GM19239 (cell line): Measurements from ENCODE around the gene KCTD16.

Experiments used
- DNase-seq: peaks from one replicate; pipeline ENCODE4 v3.0.0; 2011; ENCODE audit warnings: low spot score; ENCODE audit not compliant: insufficient read length
- FAIRE-seq: peaks from 2 replicates; lab custom pipeline; 2011; peaks lifted over from hg19 to GRCh38; lab: Jason Lieb, UNC

Gene KCTD16

DNA sequence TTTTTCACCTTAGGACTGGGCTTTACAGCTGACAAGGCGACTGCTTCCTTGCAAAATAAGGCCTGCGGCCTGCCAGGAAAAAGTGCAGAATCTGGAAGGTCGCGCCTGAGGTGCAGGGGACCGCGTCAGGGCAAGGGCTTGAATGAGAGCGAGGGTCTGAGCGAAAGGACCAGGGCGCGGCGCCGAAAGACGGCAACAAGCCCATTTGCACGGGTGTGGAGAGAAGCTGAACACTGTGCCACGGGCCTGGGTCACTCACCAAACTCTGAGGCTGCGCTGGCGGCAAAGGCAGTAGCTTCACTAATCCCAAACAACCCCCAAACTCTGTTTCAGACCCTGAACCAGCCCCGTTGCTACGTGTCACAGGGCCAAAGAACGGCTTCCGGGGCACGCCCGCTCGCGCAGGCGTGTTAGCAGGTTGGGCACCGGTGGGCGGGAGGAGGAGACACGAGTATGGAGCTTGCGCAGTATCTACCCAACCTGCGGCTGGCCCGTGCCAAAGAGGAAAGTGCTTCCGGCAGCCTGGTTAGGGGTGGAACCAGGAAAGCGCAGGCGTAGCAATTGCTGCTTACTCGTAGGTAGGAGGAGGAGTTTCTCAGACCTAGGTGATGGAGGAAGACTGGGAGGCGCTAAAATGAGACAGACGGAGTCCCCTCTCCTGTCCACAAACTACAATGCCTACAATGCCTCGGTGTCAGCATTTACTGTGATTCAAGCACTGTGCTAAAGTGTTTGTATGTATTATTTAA lies at the start of gene KCTD16, which contains the start of gene YIPF5:
KCTD16 (plus strand) TSS at position 598 of the 749 bp plus-strand sequence.
YIPF5 (minus strand) TSS at position 384 of the 749 bp plus-strand sequence. CDS start 704 bp downstream, outside the sequence.
- peak; percentile 64 for DNase-seq
- FAIRE-seq, result peak; percentile 100

DNA sequence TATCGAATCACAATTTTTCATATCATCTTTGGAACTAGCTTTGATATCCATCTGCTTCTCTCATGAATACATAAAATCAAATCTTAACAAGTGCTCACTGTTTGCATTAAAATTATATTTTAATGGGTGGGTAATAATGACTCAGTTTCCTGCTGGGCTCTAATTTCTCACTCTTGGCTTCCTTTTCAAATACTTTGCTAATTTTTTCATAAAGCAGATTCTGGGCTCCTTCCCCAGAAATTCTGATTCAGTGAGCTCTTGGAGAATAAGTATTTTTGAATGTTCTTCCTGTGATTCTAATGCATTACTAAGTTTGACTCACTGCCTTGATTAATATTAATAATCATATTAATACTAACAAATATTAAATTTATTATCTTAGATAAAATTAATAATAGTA lies 49.1 kb upstream of the KCTD16 start:
- DNase-seq, result no peak
- no peak for FAIRE-seq

GRCh38 chr5:144122081-144122480 lies 48.6 kb upstream of the KCTD16 start:
- FAIRE-seq (no peak), DNase-seq (no peak)

DNA sequence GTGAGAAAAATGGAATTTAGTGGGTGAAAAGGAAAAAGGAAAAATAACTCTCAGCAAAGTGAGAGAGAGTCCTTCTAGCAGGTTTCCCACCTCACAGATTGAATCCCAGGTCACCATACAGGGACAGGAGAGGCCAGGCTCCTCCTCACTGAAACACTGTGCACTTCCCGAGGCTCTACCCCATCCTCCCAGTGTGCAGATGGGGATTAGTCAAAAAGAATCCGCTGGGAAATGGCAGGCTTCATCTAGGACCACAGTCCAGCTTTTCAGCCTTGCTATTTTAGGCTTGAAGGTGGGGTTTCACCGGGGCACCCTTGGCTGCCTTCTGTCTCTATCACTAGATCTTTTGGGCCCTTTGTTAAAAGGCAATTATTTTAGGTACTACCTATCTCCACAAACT lies 48.0 kb upstream of the KCTD16 start:
- DNase-seq (no peak), FAIRE-seq (no peak)

GRCh38 chr5:144125163-144125726 lies 45.4 kb upstream of the KCTD16 start:
- DNase-seq (no peak), FAIRE-seq (no peak)

DNA sequence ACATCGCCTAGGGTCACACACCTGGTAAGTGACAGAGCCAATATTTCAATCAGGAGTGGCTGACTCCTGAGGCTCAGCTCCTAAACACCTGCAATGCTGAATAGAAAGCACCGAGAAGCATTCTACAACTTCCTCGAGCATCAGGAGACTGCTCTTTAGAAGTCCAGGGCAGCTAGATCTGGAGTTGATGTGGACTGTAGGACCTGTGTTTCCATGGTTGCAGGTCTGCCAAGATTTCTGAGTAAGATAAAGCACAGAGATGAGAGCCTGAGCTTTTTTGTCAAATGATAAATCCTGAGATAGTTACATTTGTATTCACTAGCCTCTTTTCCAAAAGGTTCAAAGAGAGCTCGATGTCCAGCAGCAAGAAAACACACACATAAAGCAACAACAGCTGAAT lies 44.0 kb upstream of the KCTD16 start:
- no peak for FAIRE-seq

DNA sequence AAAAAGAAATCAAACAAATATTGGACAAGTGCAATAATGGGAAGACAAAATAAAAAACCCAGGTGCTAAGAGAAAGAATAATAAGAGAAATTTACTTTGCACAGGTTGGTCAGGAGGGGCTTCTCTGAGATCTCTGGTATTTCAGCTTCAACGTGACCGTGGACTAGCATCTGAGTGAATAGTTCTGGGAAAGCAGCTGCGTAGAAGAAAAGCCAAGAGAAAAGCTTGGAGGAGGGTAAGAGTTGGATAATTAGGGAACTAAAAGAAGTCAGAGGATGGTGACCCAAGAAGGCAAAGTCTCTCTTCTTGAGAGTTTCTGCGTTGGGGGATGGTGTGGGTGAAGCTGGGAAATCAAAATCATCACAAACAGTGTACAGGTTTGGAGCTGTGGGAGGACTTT lies 41.8 kb upstream of the KCTD16 start:
- FAIRE-seq, result no peak
- DNase-seq, result no peak

More for the DNA sequence above, 44.0 kb upstream of the KCTD16 start:
- DNase-seq, result no peak

DNA sequence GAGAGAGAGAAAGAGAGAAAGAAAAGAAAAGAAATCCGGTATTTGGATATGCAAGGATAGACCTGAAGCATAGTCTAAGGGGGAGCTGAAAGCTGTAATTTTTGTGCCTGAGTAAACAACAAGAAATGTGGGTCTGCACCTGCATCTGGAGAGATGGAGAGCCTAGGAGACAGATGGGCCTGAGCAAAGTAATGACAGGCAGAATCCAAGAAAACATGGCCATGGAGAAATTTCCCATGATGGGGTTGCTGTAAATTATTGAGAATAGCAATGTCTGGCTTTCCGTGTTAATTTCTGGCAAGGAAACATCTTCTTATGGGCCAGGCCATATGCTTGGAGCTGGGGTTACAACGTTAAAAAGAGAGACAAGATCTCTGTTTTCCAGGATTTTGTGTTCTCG lies 40.4 kb upstream of the KCTD16 start:
- FAIRE-seq, result no peak

GRCh38 chr5:144131261-144131660 lies 39.4 kb upstream of the KCTD16 start:
- FAIRE-seq, result no peak

More for the DNA sequence above, 40.4 kb upstream of the KCTD16 start:
- DNase-seq, result no peak

GRCh38 chr5:144133050-144133633 lies 37.5 kb upstream of the KCTD16 start:
- no peak for FAIRE-seq
- no peak for DNase-seq

More at GRCh38 chr5:144131261-144131660, 39.4 kb upstream of the KCTD16 start:
- DNase-seq, result no peak

DNA sequence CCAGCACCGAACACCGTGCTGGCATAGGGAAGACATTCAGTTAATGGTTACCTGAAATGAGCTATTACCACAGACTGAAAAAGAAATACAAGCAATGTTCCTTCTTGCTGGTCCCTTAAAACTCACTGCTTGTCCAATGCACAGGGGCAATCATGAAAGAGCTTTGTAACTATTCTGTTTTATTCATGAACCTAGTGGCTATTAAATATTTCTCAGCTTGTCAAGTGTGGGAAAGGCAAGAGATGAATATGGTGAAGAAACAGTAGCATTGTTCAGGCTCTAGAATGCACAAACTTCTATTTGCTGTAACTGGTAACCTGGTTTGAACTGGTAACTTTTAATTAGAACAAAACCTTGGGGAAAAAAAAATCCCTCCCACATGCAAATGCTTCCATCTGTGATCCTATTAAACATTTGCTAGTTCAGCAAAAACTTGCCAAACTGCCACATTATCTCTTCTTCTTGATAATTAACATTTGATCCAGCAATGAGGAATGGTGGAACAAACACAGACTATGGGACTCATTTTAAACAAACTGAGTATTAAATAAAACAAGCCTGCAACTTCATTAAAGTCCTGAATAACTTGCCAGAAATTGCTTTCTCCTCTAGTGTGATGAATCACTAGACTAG lies 36.4 kb upstream of the KCTD16 start:
- no peak for DNase-seq
- FAIRE-seq, result no peak

DNA sequence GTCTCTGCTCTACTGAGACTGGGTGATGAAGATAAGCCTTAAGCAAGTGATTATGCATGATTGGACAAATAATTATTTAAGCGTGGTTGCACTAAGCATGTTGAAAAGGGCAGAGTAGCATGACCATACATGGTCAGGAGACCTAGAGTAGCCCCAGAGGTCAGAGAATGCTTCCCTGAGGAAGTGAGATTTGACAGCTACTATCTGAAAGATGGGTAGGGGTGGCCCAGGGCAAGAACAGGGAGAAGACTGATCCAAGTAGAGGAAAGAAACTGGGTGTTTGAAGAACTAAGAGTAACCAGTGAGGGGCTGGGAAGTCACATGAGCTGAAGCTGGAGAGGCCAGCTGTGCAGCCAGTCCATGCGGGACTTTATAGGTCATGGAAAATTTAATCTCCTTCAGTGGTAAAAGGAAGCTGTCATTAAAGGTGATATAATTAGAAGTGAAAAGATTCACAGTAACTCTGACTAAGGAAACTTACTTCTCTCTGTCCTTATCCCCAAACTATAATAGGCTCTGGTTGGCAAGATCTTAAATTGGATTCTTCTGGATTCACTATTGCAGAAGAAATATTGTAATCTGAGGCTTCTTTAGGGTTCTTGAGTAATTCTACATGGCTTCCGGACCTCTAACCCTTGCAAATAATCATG lies 35.4 kb upstream of the KCTD16 start:
- FAIRE-seq (no peak), DNase-seq (no peak)

GRCh38 chr5:144139586-144139985 lies 31.1 kb upstream of the KCTD16 start:
- DNase-seq (no peak), FAIRE-seq (no peak)

DNA sequence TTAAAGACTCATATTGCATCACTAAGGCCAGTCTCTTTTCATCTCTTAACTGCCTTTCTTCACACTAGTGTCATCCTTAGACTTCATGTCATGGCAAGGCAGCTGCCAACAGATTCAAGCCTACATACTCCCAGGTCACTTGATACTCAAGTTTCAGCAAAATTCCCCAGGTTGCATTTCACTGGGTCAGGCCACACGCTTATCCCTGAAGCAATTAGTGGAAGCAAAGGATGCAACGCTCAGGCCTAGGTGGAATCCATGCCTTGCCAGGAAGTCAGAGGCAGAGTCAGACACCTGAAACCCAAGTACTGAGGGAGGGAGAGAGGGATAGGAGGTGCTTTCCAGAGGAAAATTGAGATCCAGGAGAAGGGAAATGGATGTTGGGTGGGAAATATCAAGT lies 29.1 kb upstream of the KCTD16 start:
- FAIRE-seq (no peak), DNase-seq (no peak)

DNA sequence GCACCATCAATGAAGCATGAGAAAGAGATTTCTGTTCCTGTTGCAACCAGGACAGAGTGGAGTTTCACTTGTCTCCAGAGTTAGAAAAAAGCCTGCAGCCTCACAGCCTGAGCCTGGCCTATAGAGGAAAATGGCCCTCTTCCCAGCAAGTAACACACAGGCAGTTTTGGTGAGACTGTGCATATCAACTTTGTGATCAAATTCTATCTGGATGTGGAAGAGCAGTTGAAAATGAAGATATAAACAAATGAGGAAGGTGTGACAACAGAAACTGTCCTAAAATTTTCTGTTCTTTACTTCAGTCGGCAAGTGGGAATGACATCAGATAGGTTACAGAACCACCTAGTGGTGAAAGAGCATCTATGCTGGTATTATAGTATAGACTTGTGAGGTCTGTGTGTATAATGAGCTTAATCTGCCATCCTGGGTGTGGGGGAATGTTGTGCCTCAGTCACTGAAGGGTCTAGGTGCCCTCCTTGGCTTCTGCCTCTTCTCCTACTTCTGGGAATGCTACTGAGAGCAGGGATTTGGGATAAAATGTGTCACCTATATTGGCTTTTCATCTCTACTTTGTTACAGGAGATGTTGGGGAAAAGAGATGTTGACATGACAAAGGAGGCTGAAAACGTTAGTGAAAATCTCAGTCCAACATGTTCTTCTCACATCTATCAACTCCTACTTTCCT lies 28.4 kb upstream of the KCTD16 start:
- DNase-seq (peak; percentile 2), FAIRE-seq (peak; percentile 51)

- DNase-seq (no peak), FAIRE-seq (no peak)
These were observed 27.9 kb upstream of the KCTD16 start for GRCh38 chr5:144142824-144143162.

GRCh38 chr5:144143625-144144024 lies 27.0 kb upstream of the KCTD16 start:
- FAIRE-seq (no peak), DNase-seq (no peak)

GRCh38 chr5:144144956-144145751 lies 25.5 kb upstream of the KCTD16 start:
- FAIRE-seq, result no peak

GRCh38 chr5:144151026-144151425 lies 19.6 kb upstream of the KCTD16 start:
- FAIRE-seq (no peak), DNase-seq (no peak)

More at GRCh38 chr5:144144956-144145751, 25.5 kb upstream of the KCTD16 start:
- no peak for DNase-seq
